Peyer's patch (tissue), 4 donors: ENCODE measurements around the gene TMTC4. TPM values are rescaled to one million over a fixed set of nuclear protein-coding genes. Genes with fewer than 3 reads are reported as not detected.

Experiments used
- DNase-seq, 3 donors: peaks; one replicate each; pipeline ENCODE4 v3.0.0-alpha.2; 2017 to 2019
- H3K27ac ChIP-seq, 4 donors: fragments of 200-600 bp; sonication (generic); one replicate each; pipeline ENCODE4 v1.5.1; 2016 to 2019
- H3K27me3 ChIP-seq, 2 donors: fragments of 200-600 bp; sonication (generic); one replicate each; pipeline ENCODE4 v1.5.1; 2019
- H3K36me3 ChIP-seq, 3 donors: fragments of 200-600 bp; sonication (generic); one replicate each; pipeline ENCODE4 v1.5.1; 2016 to 2019
- H3K4me1 ChIP-seq, 4 donors: fragments of 200-600 bp; sonication (generic); one replicate each; pipeline ENCODE4 v1.5.1; 2016 to 2019
- H3K4me3 ChIP-seq, 4 donors: fragments of 200-600 bp; sonication (generic); 1 replicate in 3 of 4; 2 replicates in 1 of 4; pipeline ENCODE4 v1.5.1; 2016 to 2019; ENCODE audit warnings: mild to moderate bottlenecking in 1 of 4
- H3K9me3 ChIP-seq, 4 donors: fragments of 200-600 bp; sonication (generic); one replicate each; pipeline ENCODE4 v1.5.1; 2016 to 2019; ENCODE audit warnings: mild to moderate bottlenecking in 1 of 4
- CTCF ChIP-seq, 6 experiments: fragments of 450-650 bp in 4 of 6; fragments of 200-600 bp in 2 of 6; sonication (generic) in 1 of 6; IDR thresholded peaks; one replicate each; pipeline ENCODE4 v1.5.1; 2017 to 2019; ENCODE audit warnings: antibody characterized with exemption in 6 of 6, mild to moderate bottlenecking in 3 of 6, moderate library complexity in 1 of 6
- POLR2A ChIP-seq, 2 donors: fragments of 450-650 bp; IDR thresholded peaks; one replicate each; pipeline ENCODE4 v1.5.1; 2017; ENCODE audit warnings: antibody characterized with exemption in 2 of 2, mild to moderate bottlenecking in 2 of 2, moderate library complexity in 2 of 2
- total RNA-seq, 4 donors: library from RNA; depleted of rRNA; stranded (reverse); fragments of >200 nt; gene quantifications; one replicate each; pipeline ENCODE4 v1.1.0, GENCODE V29; 2016

TMTC4 gene
- total RNA-seq, 4 donors from 2014 or later, result 29.7 to 36.6 (median 33.7) TPM

DNA sequence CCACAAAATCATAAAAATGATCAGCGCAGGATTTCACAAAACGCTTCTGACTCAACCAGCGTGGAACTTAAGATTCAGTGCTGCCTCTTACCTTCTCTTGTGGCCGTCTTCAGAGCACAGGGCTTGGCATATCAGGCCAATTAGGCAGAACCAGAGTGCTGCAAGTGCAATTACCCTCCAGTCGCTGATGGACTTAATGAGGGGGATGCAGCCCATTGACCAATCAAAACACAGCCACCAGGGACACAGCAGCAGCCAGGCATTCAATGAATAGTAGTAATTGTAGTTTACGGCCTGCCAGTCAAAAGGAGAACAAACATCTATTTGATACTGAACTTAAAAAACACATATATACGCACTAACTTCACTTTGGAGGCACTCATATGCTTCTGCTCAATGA is 38.2 kb downstream of the TMTC4 start:
- no peak for DNase-seq
- Histone ChIP-seq H3K9me3 (no peaks in the 10 kb centered on the region), H3K36me3 (peaks cover 0 to 54% (median 1%) of the 10 kb centered on the region in 3 donors), H3K27ac (no peak overlapping the region), H3K27me3 (no peaks in the 10 kb centered on the region), H3K4me1 (no peaks in the 10 kb centered on the region), H3K4me3 (no peak overlapping the region)
- TF ChIP-seq CTCF (IDR thresholded peaks at IDR 0.05) (no peak), POLR2A (IDR thresholded peaks at IDR 0.05) (no peak)

DNA sequence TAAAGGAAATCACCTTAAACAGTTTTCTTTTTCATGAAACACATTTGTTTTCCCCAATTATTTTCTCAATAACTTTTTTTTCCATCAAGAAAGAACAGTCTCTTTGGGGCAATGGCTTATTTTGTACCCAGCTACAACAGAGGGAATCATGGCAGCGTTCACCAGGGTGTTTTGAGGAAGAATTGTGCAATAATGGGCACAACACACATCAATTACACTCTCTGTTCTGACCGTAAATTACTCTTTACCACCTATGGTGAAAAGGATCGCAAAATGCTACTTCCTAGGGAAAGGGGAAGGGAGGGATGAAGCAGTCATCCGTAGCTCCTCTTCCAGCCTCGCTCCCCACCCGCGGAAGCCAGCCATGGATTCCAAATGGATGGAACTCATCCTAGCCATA is 38.6 kb downstream of the TMTC4 start:
- no peak overlapping the region for H3K27ac ChIP-seq
- no peaks in the 10 kb centered on the region for H3K4me1 ChIP-seq
- TF ChIP-seq POLR2A (IDR thresholded peaks at IDR 0.05), result no peak
- TF ChIP-seq CTCF (IDR thresholded peaks at IDR 0.05), result no peak
- H3K4me3 ChIP-seq, result no peak overlapping the region
- no peaks in the 10 kb centered on the region for H3K9me3 ChIP-seq
- no peak for DNase-seq
- H3K27me3 ChIP-seq, result no peaks in the 10 kb centered on the region
- peaks cover 0 to 54% (median 0%) of the 10 kb centered on the region in 3 donors for H3K36me3 ChIP-seq

DNA sequence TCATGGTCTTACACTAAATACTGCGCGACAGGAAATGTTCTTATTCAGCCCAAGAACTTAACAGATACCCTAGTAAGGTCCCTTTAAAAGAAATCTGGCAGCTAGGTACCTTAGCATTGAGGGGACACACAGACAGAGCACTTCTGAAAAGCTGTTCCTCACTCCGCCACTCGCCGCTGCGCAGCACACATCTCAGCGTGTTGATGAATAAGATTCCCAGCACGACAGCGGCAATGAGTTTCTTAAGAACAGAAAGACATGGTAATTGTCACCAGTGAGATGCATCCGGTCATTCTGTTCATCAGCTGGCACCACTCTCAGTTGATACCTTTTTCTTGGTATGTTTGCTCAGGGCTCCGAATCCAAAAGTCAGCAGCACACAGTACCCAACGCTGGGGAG is 39.9 kb downstream of the TMTC4 start:
- DNase-seq, result no peak
- H3K27me3 ChIP-seq, result no peaks in the 10 kb centered on the region
- TF ChIP-seq CTCF (IDR thresholded peaks at IDR 0.05) (no peak), POLR2A (IDR thresholded peaks at IDR 0.05) (no peak)
- no peaks in the 10 kb centered on the region for H3K4me1 ChIP-seq
- no peak overlapping the region for H3K27ac ChIP-seq
- H3K4me3 ChIP-seq, result no peak overlapping the region
- H3K36me3 ChIP-seq, result peaks cover 0 to 47% (median 0%) of the 10 kb centered on the region in 3 donors
- H3K9me3 ChIP-seq, result no peaks in the 10 kb centered on the region

DNA sequence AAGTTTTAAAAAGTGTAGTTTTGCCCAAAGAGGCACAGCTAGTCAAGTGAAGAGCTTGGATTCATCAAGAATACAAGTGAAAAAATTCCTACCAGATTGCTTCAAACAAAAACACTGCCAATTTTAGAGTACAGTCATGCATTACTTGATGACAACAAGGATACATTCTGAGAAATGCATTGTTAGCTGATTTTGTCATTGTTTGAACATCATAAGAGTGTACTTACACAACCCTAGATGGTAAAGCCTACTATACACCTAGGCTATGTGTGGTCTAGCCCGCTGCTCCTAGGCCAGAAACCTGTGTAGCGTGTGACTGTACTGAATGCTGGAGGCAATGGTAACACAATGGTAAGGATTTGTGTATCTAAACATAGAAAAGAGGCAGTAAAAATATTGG is 41.1 kb downstream of the TMTC4 start:
- no peaks in the 10 kb centered on the region for H3K9me3 ChIP-seq
- H3K4me1 ChIP-seq, result no peaks in the 10 kb centered on the region
- H3K4me3 ChIP-seq, result no peak overlapping the region
- no peaks in the 10 kb centered on the region for H3K27me3 ChIP-seq
- no peak for TF ChIP-seq CTCF (IDR thresholded peaks at IDR 0.05)
- no peak for TF ChIP-seq POLR2A (IDR thresholded peaks at IDR 0.05)
- no peak for DNase-seq
- H3K27ac ChIP-seq, result no peak overlapping the region
- peaks cover 0 to 54% (median 0%) of the 10 kb centered on the region in 3 donors for H3K36me3 ChIP-seq

- no peaks in the 10 kb centered on the region for H3K4me1 ChIP-seq
- TF ChIP-seq CTCF (IDR thresholded peaks at IDR 0.05), result no peak
- TF ChIP-seq POLR2A (IDR thresholded peaks at IDR 0.05), result no peak
- peaks cover 0 to 45% (median 0%) of the 10 kb centered on the region in 3 donors for H3K36me3 ChIP-seq
- H3K9me3 ChIP-seq, result no peaks in the 10 kb centered on the region
- DNase-seq, result no peak
- H3K4me3 ChIP-seq, result no peak overlapping the region
- H3K27ac ChIP-seq, result no peak overlapping the region
- no peaks in the 10 kb centered on the region for H3K27me3 ChIP-seq
Observed at GRCh38 chr13:100630555-100630954, 44.0 kb downstream of the TMTC4 start.

DNA sequence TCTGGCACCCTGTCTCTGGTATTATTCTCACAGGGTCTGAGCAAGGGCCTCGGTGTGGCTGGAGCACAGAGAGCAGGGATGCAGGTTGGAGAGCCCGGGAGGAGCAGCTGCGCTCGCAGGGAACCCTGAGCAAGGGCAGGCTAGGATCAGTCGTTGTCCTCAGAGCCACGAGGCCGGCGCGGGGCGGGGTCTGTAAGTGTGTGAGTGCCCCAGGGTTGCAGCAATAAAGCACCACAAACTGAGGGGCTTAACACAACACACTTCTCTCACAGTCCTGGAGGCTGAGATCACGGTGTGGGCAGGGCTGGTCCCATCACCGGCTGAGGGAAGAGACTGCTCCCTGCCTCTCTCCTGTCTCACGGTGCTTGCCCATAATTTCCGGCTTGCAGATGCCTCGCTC is 47.5 kb downstream of the TMTC4 start:
- Histone ChIP-seq H3K4me1 (no peaks in the 10 kb centered on the region), H3K9me3 (no peaks in the 10 kb centered on the region), H3K36me3 (peaks cover 0 to 42% (median 0%) of the 10 kb centered on the region in 3 donors), H3K27me3 (no peaks in the 10 kb centered on the region), H3K27ac (no peak overlapping the region), H3K4me3 (no peak overlapping the region)
- DNase-seq, result no peak
- no peak for TF ChIP-seq CTCF (IDR thresholded peaks at IDR 0.05)
- no peak for TF ChIP-seq POLR2A (IDR thresholded peaks at IDR 0.05)
